GM23338 (cell line): ENCODE measurements around the gene HGD. TPM values are rescaled to one million over a fixed set of nuclear protein-coding genes. Genes with fewer than 3 reads are reported as not detected.
A peak's percentile ranks its signal among the peaks of the same experiment; 100 is the strongest.

Experiments
- ATAC-seq: fragments of 200-7000 bp; cut with Tn5 transposase; 3 replicates; pipeline ENCODE4 v1.9.1; 2020
- DNase-seq: peaks from one replicate; pipeline ENCODE4 v3.0.0-alpha.2; 2015; ENCODE audit warnings: low spot score
- H2AFZ ChIP-seq: fragments of 200-600 bp; sonication (generic); 2 replicates; pipeline ENCODE4 v1.8.0; 2016; ENCODE audit warnings: antibody characterized with exemption, mild to moderate bottlenecking, moderate library complexity
- H3F3A ChIP-seq: fragments of 200-600 bp; sonication (generic); replicated peaks from 2 replicates; pipeline ENCODE4 v1.8.0; 2017; ENCODE audit warnings: antibody characterized with exemption, mixed run types, low read depth
- H3K27ac ChIP-seq: fragments of 200-600 bp; sonication (generic); 2 replicates; pipeline ENCODE4 v1.6.1; 2016; ENCODE audit warnings: low read depth
- H3K27me3 ChIP-seq: fragments of 200-600 bp; sonication (generic); 2 replicates; pipeline ENCODE4 v1.8.0; 2016; ENCODE audit warnings: mild to moderate bottlenecking, mixed run types, moderate library complexity; ENCODE audit not compliant: insufficient read depth
- H3K36me3 ChIP-seq: fragments of 200-600 bp; sonication (generic); 2 replicates; pipeline ENCODE4 v1.8.0; 2016; ENCODE audit warnings: mild to moderate bottlenecking; ENCODE audit not compliant: insufficient read depth
- H3K4me1 ChIP-seq: fragments of 200-600 bp; sonication (generic); 2 replicates; pipeline ENCODE4 v1.8.0; 2016; ENCODE audit warnings: mild to moderate bottlenecking, moderate library complexity; ENCODE audit not compliant: insufficient read depth
- H3K4me2 ChIP-seq: fragments of 200-600 bp; sonication (generic); 2 replicates; pipeline ENCODE4 v1.7.1; 2017; ENCODE audit warnings: mixed run types
- H3K4me3 ChIP-seq: fragments of 200-600 bp; sonication (generic); 2 replicates; pipeline ENCODE4 v1.6.1; 2016; ENCODE audit warnings: mixed run types
- H3K79me2 ChIP-seq: fragments of 200-600 bp; sonication (generic); replicated peaks from 2 replicates; pipeline ENCODE4 v1.8.0; 2017; ENCODE audit warnings: mild to moderate bottlenecking; ENCODE audit not compliant: insufficient read depth
- H3K9me2 ChIP-seq: fragments of 200-600 bp; sonication (generic); 2 replicates; pipeline ENCODE4 v1.8.0; 2017; ENCODE audit not compliant: insufficient read depth
- H4K20me1 ChIP-seq: fragments of 200-600 bp; sonication (generic); replicated peaks from 2 replicates; pipeline ENCODE4 v1.8.0; 2017; ENCODE audit warnings: mild to moderate bottlenecking; ENCODE audit not compliant: insufficient read depth
- H3K27ac Mint-ChIP-seq: 2 replicates; pipeline ENCODE4 v1.8.0; 2020; ENCODE audit warnings: inconsistent platforms, mild to moderate bottlenecking, moderate library complexity, mixed read lengths
- H3K27me3 Mint-ChIP-seq: 3 replicates; pipeline ENCODE4 v1.8.0; 2022; ENCODE audit warnings: low read depth, mild to moderate bottlenecking, moderate library complexity, mixed read lengths, inconsistent platforms; ENCODE audit not compliant: insufficient read depth, poor library complexity
- H3K36me3 Mint-ChIP-seq: 3 replicates; pipeline ENCODE4 v1.8.0; 2021; ENCODE audit warnings: low read depth, mild to moderate bottlenecking, inconsistent platforms, moderate library complexity, mixed read lengths
- H3K4me1 Mint-ChIP-seq: 3 replicates; pipeline ENCODE4 v1.8.0; 2020; ENCODE audit warnings: mild to moderate bottlenecking, inconsistent platforms, mixed read lengths
- H3K4me3 Mint-ChIP-seq: 3 replicates; pipeline ENCODE4 v1.8.0; 2021; ENCODE audit warnings: moderate library complexity, mild to moderate bottlenecking, inconsistent platforms, mixed read lengths
- H3K9me3 Mint-ChIP-seq: 3 replicates; pipeline ENCODE4 v1.8.0; 2020; ENCODE audit warnings: moderate library complexity, mild to moderate bottlenecking, inconsistent platforms, mixed read lengths
- CREB1 ChIP-seq: fragments of 250-450 bp; sonication (Bioruptor Pico); IDR thresholded peaks from 2 replicates; pipeline ENCODE4 v1.5.0; 2020; ENCODE audit warnings: low read depth, mild to moderate bottlenecking, moderate library complexity
- EZH2 ChIP-seq: fragments of 200-600 bp; sonication (generic); IDR thresholded peaks from one replicate; pipeline ENCODE4 v1.8.0; 2017; ENCODE audit warnings: antibody characterized with exemption, mild to moderate bottlenecking, low read depth; ENCODE audit not compliant: unreplicated experiment
- EZH2phosphoT487 ChIP-seq: fragments of 200-600 bp; sonication (generic); IDR thresholded peaks from one replicate; pipeline ENCODE4 v1.8.1; 2018; ENCODE audit warnings: antibody characterized with exemption; ENCODE audit not compliant: unreplicated experiment
- JUNB ChIP-seq: IDR thresholded peaks from one replicate; pipeline ENCODE4 v1.6.1; 2016; ENCODE audit warnings: antibody characterized with exemption; ENCODE audit not compliant: unreplicated experiment
- NANOG ChIP-seq: IDR thresholded peaks from 2 replicates; pipeline ENCODE4 v1.6.1; 2016; ENCODE audit warnings: antibody characterized with exemption, borderline replicate concordance
- POLR2AphosphoS5 ChIP-seq: IDR thresholded peaks from 2 replicates; pipeline ENCODE4 v1.6.1; 2016; ENCODE audit warnings: antibody characterized with exemption, low read depth
- STAT1 ChIP-seq: IDR thresholded peaks from one replicate; pipeline ENCODE4 v1.6.1; 2016; ENCODE audit warnings: antibody characterized with exemption; ENCODE audit not compliant: unreplicated experiment
- ZNF114 ChIP-seq: fragments of 250-450 bp; sonication (Bioruptor Pico); IDR thresholded peaks from 2 replicates; pipeline ENCODE4 v1.5.0; 2020; ENCODE audit warnings: mild to moderate bottlenecking, moderate library complexity
- ZNF331 ChIP-seq: fragments of 250-450 bp; sonication (Bioruptor Pico); IDR thresholded peaks from 2 replicates; pipeline ENCODE4 v1.5.0; 2020; ENCODE audit warnings: low read depth, mild to moderate bottlenecking, moderate library complexity
- polyA plus RNA-seq: library from polyadenylated mRNA; unstranded; fragments of >200 nt; fragmentation: Nextera tagmentation; extraction: Ambion mirVana; gene quantifications from 2 replicates; pipeline ENCODE4 v1.2.1, GENCODE V29; 2016
- total RNA-seq: library from RNA; depleted of rRNA; stranded (reverse); fragments of >200 nt; shearing (Covaris generic); gene quantifications from 2 replicates; pipeline ENCODE4 v1.2.3, GENCODE V29; 2014
- TF ChIP-seq, protein P1 (sequence below): fragments of 250-450 bp; sonication (Bioruptor Pico); IDR thresholded peaks from 2 replicates; pipeline ENCODE4 v1.5.0; 2020; ENCODE audit warnings: mild to moderate bottlenecking, moderate library complexity
- TF ChIP-seq, protein P2 (sequence below), 2 experiments: fragments of 200-600 bp in 1 of 2; sonication (generic) in 1 of 2; conservative IDR thresholded peaks; 2 replicates each; pipeline versions ENCODE4 v1.5.1 to v1.6.1; 2016 to 2017; ENCODE audit warnings: antibody characterized with exemption in 2 of 2, low read depth in 2 of 2, mild to moderate bottlenecking in 2 of 2, moderate library complexity in 1 of 2
- TF ChIP-seq, protein P3 (sequence below): IDR thresholded peaks from 2 replicates; pipeline ENCODE4 v1.6.1; 2016; ENCODE audit warnings: antibody characterized with exemption
- TF ChIP-seq, protein P4 (sequence below): IDR thresholded peaks from one replicate; pipeline ENCODE4 v1.6.1; 2018; ENCODE audit warnings: antibody characterized with exemption; ENCODE audit not compliant: unreplicated experiment

Gene HGD
- total and polyA plus RNA-seq, 2 experiments from 2014 or later, result not detected

DNA sequence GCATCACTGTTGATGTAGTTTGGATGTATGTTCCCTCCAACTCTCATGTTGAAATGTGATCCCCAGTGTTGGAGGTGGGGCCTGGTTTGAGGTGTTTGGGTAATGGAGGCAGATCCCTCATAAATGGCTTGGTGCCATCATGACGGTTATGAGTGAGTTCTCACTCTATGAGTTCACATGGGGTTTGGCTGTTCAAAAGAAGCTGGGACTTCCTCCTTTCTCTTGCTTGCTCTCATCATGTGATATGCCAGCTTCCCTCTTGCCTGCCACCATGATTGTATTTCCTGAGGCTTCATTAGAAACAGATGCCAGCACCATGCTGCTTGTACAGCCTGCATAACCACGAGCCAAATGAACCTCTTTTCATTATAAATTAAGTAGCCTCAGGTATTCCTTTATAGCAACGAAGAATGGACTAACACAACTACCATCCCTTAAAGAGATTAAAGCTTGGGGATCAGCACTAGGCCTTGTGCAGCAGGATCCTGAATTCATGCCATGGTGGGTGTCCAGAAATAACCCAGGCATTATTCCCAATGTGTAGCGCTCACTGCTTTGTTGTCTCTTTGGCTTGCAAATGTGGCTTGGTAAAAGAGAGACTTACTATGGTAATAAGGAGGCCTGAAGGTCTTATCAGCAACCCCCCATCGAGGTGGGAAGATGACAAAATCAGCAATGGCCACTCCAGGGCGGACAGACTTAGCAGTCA lies 44.0 kb downstream of the HGD start:
- Histone ChIP-seq H3K4me1 (no peaks in the 10 kb centered on the region), H3K27me3 (no peaks in the 10 kb centered on the region), H3F3A (no peaks in the 10 kb centered on the region), H3K4me3 (no peak overlapping the region), H3K4me2 (no peak overlapping the region), H2AFZ (peak overlapping the region; percentile 88), H4K20me1 (no peaks in the 10 kb centered on the region), H3K79me2 (no peaks in the 10 kb centered on the region), H3K36me3 (no peaks in the 10 kb centered on the region), H3K27ac (no peak overlapping the region), H3K9me2 (peaks cover 28% of the 10 kb centered on the region)
- Mint-ChIP-seq H3K36me3 (peaks cover 7% of the 10 kb centered on the region; the same call in 2 of the 3 replicates), H3K9me3 (peaks cover 8% of the 10 kb centered on the region; the same call in 1 of the 3 replicates), H3K4me3 (no peak overlapping the region), H3K4me1 (peaks cover 9% of the 10 kb centered on the region), H3K27me3 (no peaks in the 10 kb centered on the region), H3K27ac (no peak overlapping the region)
- ATAC-seq, result no peak
- DNase-seq, result no peak
- no peak for TF ChIP-seq ZNF331 (CRISPR knock-in tag)
- no peak for TF ChIP-seq ZNF114
- no peak for TF ChIP-seq EZH2phosphoT487
- no peak for TF ChIP-seq STAT1
- TF ChIP-seq, protein P1, sequence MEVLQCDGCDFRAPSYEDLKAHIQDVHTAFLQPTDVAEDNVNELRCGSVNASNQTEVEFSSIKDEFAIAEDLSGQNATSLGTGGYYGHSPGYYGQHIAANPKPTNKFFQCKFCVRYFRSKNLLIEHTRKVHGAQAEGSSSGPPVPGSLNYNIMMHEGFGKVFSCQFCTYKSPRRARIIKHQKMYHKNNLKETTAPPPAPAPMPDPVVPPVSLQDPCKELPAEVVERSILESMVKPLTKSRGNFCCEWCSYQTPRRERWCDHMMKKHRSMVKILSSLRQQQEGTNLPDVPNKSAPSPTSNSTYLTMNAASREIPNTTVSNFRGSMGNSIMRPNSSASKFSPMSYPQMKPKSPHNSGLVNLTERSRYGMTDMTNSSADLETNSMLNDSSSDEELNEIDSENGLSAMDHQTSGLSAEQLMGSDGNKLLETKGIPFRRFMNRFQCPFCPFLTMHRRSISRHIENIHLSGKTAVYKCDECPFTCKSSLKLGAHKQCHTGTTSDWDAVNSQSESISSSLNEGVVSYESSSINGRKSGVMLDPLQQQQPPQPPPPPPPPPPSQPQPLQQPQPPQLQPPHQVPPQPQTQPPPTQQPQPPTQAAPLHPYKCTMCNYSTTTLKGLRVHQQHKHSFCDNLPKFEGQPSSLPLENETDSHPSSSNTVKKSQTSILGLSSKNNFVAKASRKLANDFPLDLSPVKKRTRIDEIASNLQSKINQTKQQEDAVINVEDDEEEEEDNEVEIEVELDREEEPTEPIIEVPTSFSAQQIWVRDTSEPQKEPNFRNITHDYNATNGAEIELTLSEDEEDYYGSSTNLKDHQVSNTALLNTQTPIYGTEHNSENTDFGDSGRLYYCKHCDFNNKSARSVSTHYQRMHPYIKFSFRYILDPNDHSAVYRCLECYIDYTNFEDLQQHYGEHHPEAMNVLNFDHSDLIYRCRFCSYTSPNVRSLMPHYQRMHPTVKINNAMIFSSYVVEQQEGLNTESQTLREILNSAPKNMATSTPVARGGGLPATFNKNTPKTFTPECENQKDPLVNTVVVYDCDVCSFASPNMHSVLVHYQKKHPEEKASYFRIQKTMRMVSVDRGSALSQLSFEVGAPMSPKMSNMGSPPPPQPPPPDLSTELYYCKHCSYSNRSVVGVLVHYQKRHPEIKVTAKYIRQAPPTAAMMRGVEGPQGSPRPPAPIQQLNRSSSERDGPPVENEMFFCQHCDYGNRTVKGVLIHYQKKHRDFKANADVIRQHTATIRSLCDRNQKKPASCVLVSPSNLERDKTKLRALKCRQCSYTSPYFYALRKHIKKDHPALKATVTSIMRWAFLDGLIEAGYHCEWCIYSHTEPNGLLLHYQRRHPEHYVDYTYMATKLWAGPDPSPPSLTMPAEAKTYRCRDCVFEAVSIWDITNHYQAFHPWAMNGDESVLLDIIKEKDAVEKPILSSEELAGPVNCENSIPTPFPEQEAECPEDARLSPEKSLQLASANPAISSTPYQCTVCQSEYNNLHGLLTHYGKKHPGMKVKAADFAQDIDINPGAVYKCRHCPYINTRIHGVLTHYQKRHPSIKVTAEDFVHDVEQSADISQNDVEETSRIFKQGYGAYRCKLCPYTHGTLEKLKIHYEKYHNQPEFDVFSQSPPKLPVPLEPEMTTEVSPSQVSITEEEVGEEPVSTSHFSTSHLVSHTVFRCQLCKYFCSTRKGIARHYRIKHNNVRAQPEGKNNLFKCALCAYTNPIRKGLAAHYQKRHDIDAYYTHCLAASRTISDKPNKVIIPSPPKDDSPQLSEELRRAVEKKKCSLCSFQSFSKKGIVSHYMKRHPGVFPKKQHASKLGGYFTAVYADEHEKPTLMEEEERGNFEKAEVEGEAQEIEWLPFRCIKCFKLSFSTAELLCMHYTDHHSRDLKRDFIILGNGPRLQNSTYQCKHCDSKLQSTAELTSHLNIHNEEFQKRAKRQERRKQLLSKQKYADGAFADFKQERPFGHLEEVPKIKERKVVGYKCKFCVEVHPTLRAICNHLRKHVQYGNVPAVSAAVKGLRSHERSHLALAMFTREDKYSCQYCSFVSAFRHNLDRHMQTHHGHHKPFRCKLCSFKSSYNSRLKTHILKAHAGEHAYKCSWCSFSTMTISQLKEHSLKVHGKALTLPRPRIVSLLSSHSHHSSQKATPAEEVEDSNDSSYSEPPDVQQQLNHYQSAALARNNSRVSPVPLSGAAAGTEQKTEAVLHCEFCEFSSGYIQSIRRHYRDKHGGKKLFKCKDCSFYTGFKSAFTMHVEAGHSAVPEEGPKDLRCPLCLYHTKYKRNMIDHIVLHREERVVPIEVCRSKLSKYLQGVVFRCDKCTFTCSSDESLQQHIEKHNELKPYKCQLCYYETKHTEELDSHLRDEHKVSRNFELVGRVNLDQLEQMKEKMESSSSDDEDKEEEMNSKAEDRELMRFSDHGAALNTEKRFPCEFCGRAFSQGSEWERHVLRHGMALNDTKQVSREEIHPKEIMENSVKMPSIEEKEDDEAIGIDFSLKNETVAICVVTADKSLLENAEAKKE (CRISPR knock-in tag), result no peak
- TF ChIP-seq, protein P2, sequence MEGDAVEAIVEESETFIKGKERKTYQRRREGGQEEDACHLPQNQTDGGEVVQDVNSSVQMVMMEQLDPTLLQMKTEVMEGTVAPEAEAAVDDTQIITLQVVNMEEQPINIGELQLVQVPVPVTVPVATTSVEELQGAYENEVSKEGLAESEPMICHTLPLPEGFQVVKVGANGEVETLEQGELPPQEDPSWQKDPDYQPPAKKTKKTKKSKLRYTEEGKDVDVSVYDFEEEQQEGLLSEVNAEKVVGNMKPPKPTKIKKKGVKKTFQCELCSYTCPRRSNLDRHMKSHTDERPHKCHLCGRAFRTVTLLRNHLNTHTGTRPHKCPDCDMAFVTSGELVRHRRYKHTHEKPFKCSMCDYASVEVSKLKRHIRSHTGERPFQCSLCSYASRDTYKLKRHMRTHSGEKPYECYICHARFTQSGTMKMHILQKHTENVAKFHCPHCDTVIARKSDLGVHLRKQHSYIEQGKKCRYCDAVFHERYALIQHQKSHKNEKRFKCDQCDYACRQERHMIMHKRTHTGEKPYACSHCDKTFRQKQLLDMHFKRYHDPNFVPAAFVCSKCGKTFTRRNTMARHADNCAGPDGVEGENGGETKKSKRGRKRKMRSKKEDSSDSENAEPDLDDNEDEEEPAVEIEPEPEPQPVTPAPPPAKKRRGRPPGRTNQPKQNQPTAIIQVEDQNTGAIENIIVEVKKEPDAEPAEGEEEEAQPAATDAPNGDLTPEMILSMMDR (conservative IDR thresholded peaks at IDR 0.05; ENCODE audit: low read depth in 2 of 2), result no peak
- no peak for TF ChIP-seq EZH2
- TF ChIP-seq, protein P3, sequence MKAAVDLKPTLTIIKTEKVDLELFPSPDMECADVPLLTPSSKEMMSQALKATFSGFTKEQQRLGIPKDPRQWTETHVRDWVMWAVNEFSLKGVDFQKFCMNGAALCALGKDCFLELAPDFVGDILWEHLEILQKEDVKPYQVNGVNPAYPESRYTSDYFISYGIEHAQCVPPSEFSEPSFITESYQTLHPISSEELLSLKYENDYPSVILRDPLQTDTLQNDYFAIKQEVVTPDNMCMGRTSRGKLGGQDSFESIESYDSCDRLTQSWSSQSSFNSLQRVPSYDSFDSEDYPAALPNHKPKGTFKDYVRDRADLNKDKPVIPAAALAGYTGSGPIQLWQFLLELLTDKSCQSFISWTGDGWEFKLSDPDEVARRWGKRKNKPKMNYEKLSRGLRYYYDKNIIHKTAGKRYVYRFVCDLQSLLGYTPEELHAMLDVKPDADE, result no peak
- TF ChIP-seq, protein P4, sequence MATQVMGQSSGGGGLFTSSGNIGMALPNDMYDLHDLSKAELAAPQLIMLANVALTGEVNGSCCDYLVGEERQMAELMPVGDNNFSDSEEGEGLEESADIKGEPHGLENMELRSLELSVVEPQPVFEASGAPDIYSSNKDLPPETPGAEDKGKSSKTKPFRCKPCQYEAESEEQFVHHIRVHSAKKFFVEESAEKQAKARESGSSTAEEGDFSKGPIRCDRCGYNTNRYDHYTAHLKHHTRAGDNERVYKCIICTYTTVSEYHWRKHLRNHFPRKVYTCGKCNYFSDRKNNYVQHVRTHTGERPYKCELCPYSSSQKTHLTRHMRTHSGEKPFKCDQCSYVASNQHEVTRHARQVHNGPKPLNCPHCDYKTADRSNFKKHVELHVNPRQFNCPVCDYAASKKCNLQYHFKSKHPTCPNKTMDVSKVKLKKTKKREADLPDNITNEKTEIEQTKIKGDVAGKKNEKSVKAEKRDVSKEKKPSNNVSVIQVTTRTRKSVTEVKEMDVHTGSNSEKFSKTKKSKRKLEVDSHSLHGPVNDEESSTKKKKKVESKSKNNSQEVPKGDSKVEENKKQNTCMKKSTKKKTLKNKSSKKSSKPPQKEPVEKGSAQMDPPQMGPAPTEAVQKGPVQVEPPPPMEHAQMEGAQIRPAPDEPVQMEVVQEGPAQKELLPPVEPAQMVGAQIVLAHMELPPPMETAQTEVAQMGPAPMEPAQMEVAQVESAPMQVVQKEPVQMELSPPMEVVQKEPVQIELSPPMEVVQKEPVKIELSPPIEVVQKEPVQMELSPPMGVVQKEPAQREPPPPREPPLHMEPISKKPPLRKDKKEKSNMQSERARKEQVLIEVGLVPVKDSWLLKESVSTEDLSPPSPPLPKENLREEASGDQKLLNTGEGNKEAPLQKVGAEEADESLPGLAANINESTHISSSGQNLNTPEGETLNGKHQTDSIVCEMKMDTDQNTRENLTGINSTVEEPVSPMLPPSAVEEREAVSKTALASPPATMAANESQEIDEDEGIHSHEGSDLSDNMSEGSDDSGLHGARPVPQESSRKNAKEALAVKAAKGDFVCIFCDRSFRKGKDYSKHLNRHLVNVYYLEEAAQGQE, result no peak
- TF ChIP-seq POLR2AphosphoS5, result no peak
- no peak for TF ChIP-seq CREB1 (CRISPR knock-in tag)
- no peak for TF ChIP-seq JUNB
- no peak for TF ChIP-seq NANOG
